GM12878 (cell line): ENCODE measurements around the gene SULT2B1. TPM values are rescaled to one million over a fixed set of nuclear protein-coding genes. Genes with fewer than 3 reads are reported as not detected.

Experiments used
- ASH2L ChIP-seq: fragments of 300-600, 200-600 bp; sonication (generic); IDR thresholded peaks from 2 replicates; pipeline ENCODE4 v1.6.1; 2017; ENCODE audit warnings: low read depth, mild to moderate bottlenecking, borderline replicate concordance
- CEBPB ChIP-seq, 2 experiments: fragments of 150-350 bp in 1 of 2; IDR thresholded peaks; 2 replicates each; pipeline ENCODE4 v1.6.1; 2012 to 2014; ENCODE audit warnings: low read depth in 2 of 2, low read length in 2 of 2, borderline replicate concordance in 1 of 2, inconsistent platforms in 1 of 2
- ELK1 ChIP-seq: IDR thresholded peaks from 2 replicates; pipeline ENCODE4 v1.6.1; 2012; ENCODE audit warnings: low read depth, low read length, improper control_type of control experiment
- EP300 ChIP-seq, 2 experiments: fragments of 150-350 bp in 1 of 2; IDR thresholded peaks; 2 replicates each; pipeline ENCODE4 v1.6.1; 2011 to 2012; ENCODE audit warnings: low read depth in 2 of 2, low read length in 2 of 2, borderline replicate concordance in 1 of 2, improper control_type of control experiment in 1 of 2, inconsistent platforms in 1 of 2; ENCODE audit not compliant: control insufficient read depth in 1 of 2
- HDAC2 ChIP-seq: fragments of 200-600 bp; sonication (generic); IDR thresholded peaks from 2 replicates; pipeline ENCODE4 v1.6.1; 2017
- HDGF ChIP-seq: fragments of 450-650 bp; IDR thresholded peaks from 2 replicates; pipeline ENCODE4 v1.6.1; 2016; ENCODE audit warnings: antibody characterized with exemption
- HSF1 ChIP-seq: fragments of 150-350 bp; IDR thresholded peaks from 2 replicates; pipeline ENCODE4 v1.6.1; 2014; ENCODE audit warnings: mild to moderate bottlenecking, low read depth, low read length
- JUNB ChIP-seq: IDR thresholded peaks from 2 replicates; pipeline ENCODE4 v1.6.1; 2016; ENCODE audit warnings: antibody characterized with exemption, mild to moderate bottlenecking
- JUND ChIP-seq: IDR thresholded peaks from 2 replicates; pipeline ENCODE4 v1.6.1; 2012; ENCODE audit warnings: low read depth, mild to moderate bottlenecking, low read length, improper control_type of control experiment, moderate library complexity
- KDM1A ChIP-seq: fragments of 200-600 bp; sonication (generic); IDR thresholded peaks from 2 replicates; pipeline ENCODE4 v1.6.1; 2016; ENCODE audit warnings: borderline replicate concordance
- MEF2B ChIP-seq: fragments of 450-650 bp; IDR thresholded peaks from 2 replicates; pipeline ENCODE4 v1.6.1; 2018; ENCODE audit warnings: mild to moderate bottlenecking, moderate library complexity; ENCODE audit not compliant: partially characterized antibody, poor library complexity, severe bottlenecking
- MXI1 ChIP-seq: fragments of 150-350 bp; IDR thresholded peaks from 2 replicates; pipeline ENCODE4 v1.6.1; 2011; ENCODE audit warnings: low read depth, mild to moderate bottlenecking, inconsistent platforms, low read length, improper control_type of control experiment
- MYB ChIP-seq: fragments of 150-350 bp; IDR thresholded peaks from 2 replicates; pipeline ENCODE4 v1.6.1; 2014; ENCODE audit warnings: mild to moderate bottlenecking, low read depth, low read length, borderline replicate concordance
- NFYA ChIP-seq: IDR thresholded peaks from 2 replicates; pipeline ENCODE4 v1.6.1; 2011; ENCODE audit warnings: low read depth, mild to moderate bottlenecking, low read length, improper control_type of control experiment, borderline replicate concordance
- NFYB ChIP-seq: IDR thresholded peaks from 2 replicates; pipeline ENCODE4 v1.6.1; 2011; ENCODE audit warnings: low read depth, mild to moderate bottlenecking, low read length, improper control_type of control experiment, moderate library complexity; ENCODE audit not compliant: insufficient read depth
- NRF1 ChIP-seq: conservative IDR thresholded peaks from 2 replicates; pipeline ENCODE4 v1.6.1; 2011; ENCODE audit warnings: mild to moderate bottlenecking, low read depth, low read length, improper control_type of control experiment
- POLR2A ChIP-seq: IDR thresholded peaks from 2 replicates; pipeline ENCODE4 v1.6.1; 2011; ENCODE audit warnings: low read depth, mild to moderate bottlenecking, low read length
- RAD51 ChIP-seq: fragments of 450-650 bp; IDR thresholded peaks from 2 replicates; pipeline ENCODE4 v1.6.1; 2016; ENCODE audit warnings: moderate library complexity, mild to moderate bottlenecking, inconsistent platforms
- RB1 ChIP-seq: fragments of 450-650 bp; formaldehyde crosslinking; IDR thresholded peaks from 2 replicates; pipeline ENCODE4 v1.6.1; 2017; ENCODE audit warnings: mild to moderate bottlenecking, borderline replicate concordance
- RCOR1 ChIP-seq: conservative IDR thresholded peaks from 2 replicates; pipeline ENCODE4 v1.6.1; 2012; ENCODE audit warnings: low read depth, low read length, improper control_type of control experiment
- RELA ChIP-seq: fragments of 450-650 bp; IDR thresholded peaks from 2 replicates; pipeline ENCODE4 v1.8.0; 2014; ENCODE audit warnings: borderline replicate concordance; ENCODE audit not compliant: partially characterized antibody
- RFX5 ChIP-seq: IDR thresholded peaks from 2 replicates; pipeline ENCODE4 v1.6.1; 2011; ENCODE audit warnings: low read depth, low read length, improper control_type of control experiment
- RUNX3 ChIP-seq: IDR thresholded peaks from 2 replicates; pipeline ENCODE4 v1.6.1; 2012; ENCODE audit warnings: low read length, inconsistent platforms
- SMAD5 ChIP-seq: IDR thresholded peaks from 2 replicates; pipeline ENCODE4 v1.6.1; 2016; ENCODE audit warnings: antibody characterized with exemption, low read depth
- SPI1 ChIP-seq: IDR thresholded peaks from 2 replicates; pipeline ENCODE4 v1.6.1; 2011; ENCODE audit warnings: low read depth, mild to moderate bottlenecking, low read length, moderate library complexity, borderline replicate concordance; ENCODE audit not compliant: insufficient read depth
- TAF1 ChIP-seq: IDR thresholded peaks from 2 replicates; pipeline ENCODE4 v1.6.1; 2011; ENCODE audit warnings: mild to moderate bottlenecking, low read depth, low read length, borderline replicate concordance
- TCF7 ChIP-seq: IDR thresholded peaks from 2 replicates; pipeline ENCODE4 v1.6.1; 2014; ENCODE audit warnings: antibody characterized with exemption, borderline replicate concordance
- ZBED1 ChIP-seq: IDR thresholded peaks from 2 replicates; pipeline ENCODE4 v1.6.1; 2016; ENCODE audit warnings: borderline replicate concordance
- polyA plus RNA-seq, 11 experiments: library from polyadenylated mRNA; depleted of rRNA in 4 of 11; unstranded in 6 of 11; stranded (reverse) in 5 of 11; fragments of >200 nt; fragmentation: Nextera tagmentation in 4 of 11; fragmentation: Illumina TruSeq in 1 of 11; extraction: Ambion mirVana in 4 of 11; extraction: Trizol in 1 of 11; gene quantifications; 1 replicate in 1 of 11; 2 replicates in 10 of 11; pipeline versions ENCODE4 v1.2.1 to v1.2.3, GENCODE V29; 2011 to 2016; ENCODE audit warnings: inconsistent platforms in 2 of 11, missing spikeins in 2 of 11, low read depth in 1 of 11
- total RNA-seq, 4 experiments: library from RNA; depleted of rRNA in 3 of 4; stranded (reverse); fragments of >200 nt in 3 of 4; fragmentation: Illumina TruSeq in 1 of 4; extraction: Trizol in 1 of 4; gene quantifications; 2 replicates each; pipeline versions ENCODE4 v1.2.1 to v1.2.3, GENCODE V29; 2013 to 2021
- TF ChIP-seq, protein P1 (sequence below): IDR thresholded peaks from 2 replicates; pipeline ENCODE4 v1.6.1; 2011; ENCODE audit warnings: mild to moderate bottlenecking, low read depth, low read length, moderate library complexity; ENCODE audit not compliant: insufficient replicate concordance

The SULT2B1 gene
- total and polyA plus RNA-seq, 10 of the 15 experiments (the other 5 are each of a cell fraction or from before 2014, with no cell fraction given): 0.11 to 0.14 TPM; not detected in 8

DNA sequence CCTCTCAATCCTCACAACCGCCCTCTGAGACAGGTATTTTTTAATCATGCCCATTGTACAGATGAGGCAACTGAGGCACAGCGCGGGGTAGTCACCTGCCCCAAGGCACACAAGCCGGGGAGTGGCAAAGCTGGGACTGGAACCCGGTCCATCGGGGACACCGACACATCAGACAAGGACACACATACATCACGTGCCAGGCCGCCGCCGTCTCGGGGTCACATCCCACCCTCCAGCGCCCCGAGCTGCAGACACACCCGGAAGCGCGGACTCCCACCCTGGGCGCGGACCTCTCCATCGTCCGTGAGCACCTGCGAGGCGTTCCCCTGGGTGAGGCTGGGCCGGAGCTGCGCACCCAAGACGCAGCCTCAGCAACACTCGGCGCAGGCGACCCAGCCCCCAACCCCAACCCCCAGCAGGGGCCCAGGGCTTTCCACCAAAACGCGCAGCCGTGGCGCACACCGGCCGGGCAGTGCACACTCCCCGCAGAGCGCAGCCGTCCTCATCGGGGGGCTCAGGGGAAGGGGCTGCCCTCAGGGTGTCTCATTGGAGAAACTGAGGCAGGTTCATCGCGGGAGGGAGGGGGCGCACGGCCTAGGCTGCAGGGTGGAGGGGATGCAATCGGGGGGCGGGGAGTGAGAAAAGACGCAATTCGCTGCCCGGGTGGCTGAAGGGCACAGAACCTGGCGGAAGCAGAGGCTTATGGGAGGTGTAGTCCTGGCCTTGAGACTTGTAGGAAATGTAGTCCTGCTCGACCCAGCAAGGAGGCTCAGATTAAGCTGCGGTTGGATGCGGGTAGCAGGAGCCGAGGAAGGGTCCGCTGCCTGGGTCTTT lies 38.5 kb upstream of the SULT2B1 start (continued):
- TF ChIP-seq HSF1 (no peak), RCOR1 (no peak), HDGF (no peak), SMAD5 (no peak), RAD51 (no peak), NFYA (no peak), MEF2B (no peak), RUNX3 (no peak), NFYB (no peak), EP300 (IDR thresholded peaks at IDR 0.05; ENCODE audit: borderline replicate concordance in 1 of 2, control insufficient read depth in 1 of 2, low read depth in 2 of 2, low read length in 2 of 2) (no peak), MXI1 (no peak), RELA (no peak), JUNB (no peak), CEBPB (IDR thresholded peaks at IDR 0.05; ENCODE audit: borderline replicate concordance in 1 of 2, low read depth in 2 of 2, low read length in 2 of 2) (no peak), SPI1 (no peak), POLR2A (no peak; the same call in 1 of the 2 replicates), RFX5 (no peak), ASH2L (no peak), TAF1 (no peak), JUND (no peak), MYB (no peak), ELK1 (peak; percentile 66; the same call in 1 of the 2 replicates), RB1 (no peak), ZBED1 (no peak), KDM1A (no peak), TCF7 (no peak), NRF1 (0 out of 2 replicates have a peak, but pooled peaks have one; percentile 14), HDAC2 (no peak)
- TF ChIP-seq, protein P1, sequence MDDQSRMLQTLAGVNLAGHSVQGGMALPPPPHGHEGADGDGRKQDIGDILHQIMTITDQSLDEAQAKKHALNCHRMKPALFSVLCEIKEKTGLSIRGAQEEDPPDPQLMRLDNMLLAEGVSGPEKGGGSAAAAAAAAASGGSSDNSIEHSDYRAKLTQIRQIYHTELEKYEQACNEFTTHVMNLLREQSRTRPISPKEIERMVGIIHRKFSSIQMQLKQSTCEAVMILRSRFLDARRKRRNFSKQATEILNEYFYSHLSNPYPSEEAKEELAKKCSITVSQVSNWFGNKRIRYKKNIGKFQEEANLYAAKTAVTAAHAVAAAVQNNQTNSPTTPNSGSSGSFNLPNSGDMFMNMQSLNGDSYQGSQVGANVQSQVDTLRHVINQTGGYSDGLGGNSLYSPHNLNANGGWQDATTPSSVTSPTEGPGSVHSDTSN: no peak
